ENCODE measurements around the gene AQP12A.
A peak's percentile ranks its signal among the peaks of the same experiment; 100 is the strongest.

AQP12A gene

DNA sequence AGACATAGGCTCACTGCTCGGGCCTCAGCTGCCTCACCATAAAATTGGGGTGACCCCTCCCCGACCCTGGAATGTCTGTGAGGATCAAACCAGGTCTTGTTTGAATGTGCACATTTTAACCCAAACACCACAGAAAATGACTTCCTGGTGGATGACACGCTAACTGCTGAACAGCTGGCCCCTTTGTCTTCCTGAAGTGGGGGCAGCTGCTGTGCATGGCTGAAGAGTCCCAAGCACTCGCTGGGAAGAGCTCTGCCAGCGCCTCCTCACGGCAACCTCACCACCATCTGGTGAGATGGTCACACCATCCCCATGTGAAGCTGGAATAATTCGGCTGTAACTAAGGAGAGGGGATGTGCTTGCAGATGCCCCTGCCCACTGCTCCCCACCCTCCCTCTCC lies 34.0 kb downstream of the AQP12A start:
- no peak for DNase-seq

GRCh38 chr2:240726876-240727275 lies 35.2 kb downstream of the AQP12A start:
- no peak for DNase-seq

DNA sequence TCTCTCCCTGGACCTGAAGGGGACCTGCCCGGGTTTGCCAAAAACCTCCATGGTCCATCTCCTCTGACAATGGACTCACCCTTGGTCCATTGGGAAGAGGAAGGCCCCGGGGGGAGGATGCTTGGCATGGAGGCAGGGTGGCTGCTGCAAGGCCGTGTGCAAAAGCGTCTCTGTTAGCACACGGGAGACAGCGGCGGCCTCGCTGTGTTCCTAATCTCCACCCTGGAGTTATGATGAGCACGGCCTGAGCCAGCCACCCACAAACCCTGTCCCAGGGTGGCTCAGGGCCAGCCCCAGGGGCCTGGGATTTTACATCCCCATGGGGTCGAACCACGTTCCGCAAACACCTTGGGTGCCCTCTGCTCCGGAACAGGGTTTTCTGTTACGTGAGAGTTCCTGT lies 35.8 kb downstream of the AQP12A start:
- no peak for DNase-seq

DNA sequence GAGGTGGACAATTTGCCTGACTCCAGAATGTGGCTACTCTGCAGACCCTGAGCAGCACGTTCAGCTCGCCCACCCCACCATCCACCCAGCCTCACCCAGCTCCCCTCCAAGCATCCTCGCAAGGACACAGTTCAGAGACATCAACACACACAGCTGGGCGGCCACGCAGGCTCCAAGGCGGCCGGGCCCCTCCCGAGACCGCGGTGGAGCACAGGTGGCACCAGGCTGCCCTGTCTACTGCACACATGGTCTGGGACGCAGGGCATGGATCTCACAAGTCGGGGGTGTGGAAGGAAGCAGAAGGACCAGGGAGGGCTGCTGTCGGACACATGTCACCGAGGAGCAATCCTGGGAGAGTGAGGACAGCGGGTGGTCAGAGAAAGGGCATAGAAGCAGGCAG lies 36.2 kb downstream of the AQP12A start:
- no peak for DNase-seq

- DNase-seq = no peak
Observed at GRCh38 chr2:240728361-240728760, 36.7 kb downstream of the AQP12A start.

- DNase-seq = no peak
Observed at GRCh38 chr2:240728827-240729226, 37.2 kb downstream of the AQP12A start.

GRCh38 chr2:240730501-240731177 lies 39.0 kb downstream of the AQP12A start:
- no peak for DNase-seq

GRCh38 chr2:240731178-240731545 lies 39.5 kb downstream of the AQP12A start:
- no peak for DNase-seq

DNA sequence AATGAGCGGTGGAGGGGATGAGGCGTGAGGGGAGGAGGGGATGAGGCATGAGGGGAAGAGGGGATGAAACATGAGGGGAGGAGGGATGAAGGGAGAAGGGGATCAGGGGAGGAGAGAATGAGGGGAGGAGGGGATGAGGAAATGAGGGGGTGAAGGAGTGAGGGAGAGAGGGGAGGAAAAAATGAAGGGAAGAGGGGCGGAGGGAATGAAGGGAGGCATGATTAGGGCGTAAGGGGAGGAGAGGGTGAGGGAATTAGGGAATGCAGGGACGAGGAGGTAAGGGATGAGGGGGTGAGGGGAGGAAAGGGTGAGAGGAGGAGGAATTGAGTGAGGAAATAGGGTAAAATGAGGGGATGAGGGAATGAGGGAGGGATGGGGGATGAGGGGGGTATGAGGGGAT lies 40.5 kb downstream of the AQP12A start:
- DNase-seq = no peak

DNA sequence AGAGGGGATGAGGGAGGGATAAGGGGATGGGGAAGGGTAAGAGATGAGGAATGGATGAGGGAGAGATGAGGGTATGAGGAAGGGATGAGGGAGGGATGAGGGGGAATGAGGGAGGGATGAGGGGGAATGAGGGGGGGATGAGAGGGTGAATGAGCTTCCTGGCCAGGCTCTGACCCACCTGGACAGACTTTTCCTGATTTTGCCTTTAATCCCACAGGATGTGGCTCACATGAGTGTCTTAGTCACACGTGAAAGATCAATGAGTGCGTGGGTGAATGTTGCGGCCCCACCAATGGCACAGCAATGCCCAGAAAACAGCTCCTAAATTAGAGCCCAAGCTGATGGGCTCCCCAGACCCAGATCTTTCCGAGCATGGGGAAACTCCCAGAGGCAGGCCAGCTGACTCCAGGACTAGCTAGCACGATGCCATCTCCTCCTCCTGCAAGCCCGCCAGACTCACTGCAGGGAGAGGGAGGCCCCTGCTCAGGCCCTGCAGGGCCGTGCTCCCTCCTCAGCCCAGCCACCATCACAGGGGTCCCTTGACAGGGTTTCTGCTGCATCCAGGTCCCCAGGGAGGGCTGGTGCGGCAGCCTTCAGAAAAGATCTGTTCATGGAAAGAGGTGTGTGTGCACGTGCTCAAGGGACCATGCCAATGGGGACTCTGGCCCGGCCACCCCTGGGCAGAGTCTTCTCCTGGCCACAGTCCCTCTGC lies 41.4 kb downstream of the AQP12A start:
- DNase-seq = no peak

DNA sequence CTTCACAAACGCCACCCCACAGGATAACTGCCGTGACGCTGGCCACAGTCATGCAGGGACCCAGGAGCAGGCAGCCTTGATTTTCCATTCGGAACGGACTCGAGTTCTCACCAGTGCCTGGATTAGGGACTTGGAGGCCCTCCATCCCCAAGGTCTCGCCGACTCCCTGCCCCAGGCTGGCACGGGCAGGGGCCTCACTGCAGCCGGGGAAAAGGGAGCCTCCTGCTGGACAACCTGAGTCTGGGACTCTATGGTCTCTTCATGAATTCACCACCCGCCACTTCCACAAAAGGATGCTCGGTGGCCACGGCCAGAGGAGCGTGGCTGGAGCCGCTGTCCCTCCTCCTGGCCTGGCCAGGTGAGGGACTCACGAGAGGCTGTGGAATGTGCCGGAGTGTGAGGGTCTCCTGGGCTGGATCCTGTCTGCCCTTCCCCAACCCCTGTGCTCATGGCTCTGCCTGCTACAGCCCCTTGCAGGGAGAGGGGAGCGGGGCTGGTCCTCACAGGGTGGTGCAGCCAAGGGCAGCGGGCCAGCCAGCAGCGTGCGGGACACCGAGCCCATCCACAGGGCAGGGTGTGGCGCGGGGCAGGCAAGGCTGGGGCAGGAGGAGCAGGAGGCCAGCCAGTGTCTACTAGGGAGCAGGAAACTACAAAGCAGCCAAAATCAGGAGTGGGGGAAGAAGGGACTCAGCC lies 42.3 kb downstream of the AQP12A start:
- DNase-seq = peak; percentile 18

DNA sequence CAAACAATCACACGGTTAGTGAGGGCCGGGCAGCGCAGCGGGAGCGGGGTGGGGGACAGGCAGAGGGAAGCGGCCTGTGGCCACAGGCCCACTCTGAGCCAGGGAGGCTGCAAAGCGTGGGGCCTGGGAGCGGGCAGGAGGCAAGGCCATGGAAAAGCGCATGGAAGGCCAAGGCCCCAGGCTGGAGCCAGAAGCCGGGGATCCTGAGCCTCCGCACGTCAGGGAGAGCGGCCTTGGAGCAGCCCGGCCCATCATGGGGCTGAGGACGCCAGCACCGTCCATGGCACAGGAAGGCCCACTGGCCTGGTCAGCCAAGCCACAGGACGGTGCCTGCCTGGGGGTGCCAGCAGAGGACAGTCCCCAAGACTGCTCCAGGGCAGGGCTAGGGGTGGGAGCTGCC lies 43.1 kb downstream of the AQP12A start:
- DNase-seq = no peak

GRCh38 chr2:240735476-240735875 lies 43.8 kb downstream of the AQP12A start:
- DNase-seq = no peak

- DNase-seq = no peak
Observed at GRCh38 chr2:240736281-240737250, 44.9 kb downstream of the AQP12A start.

DNA sequence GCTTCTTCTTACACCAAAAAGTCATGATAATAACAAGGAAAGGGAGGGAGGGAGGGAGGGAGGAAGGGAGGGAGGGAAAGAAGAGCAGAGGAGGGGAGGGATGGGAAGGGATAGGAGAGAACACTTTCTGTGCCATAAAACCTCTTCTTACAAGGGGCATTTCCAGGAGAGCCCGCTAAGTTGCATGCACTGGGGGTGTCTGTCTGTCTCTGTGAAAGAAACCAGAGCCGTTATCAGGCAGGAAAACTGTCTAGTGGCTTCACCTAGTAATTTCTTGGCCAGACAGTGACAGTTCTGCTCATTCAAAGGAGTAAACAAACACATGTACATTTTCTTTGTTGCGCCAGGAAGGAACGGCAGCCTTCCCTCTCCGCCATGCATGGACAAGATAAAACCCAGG lies 45.8 kb downstream of the AQP12A start:
- DNase-seq = no peak

GRCh38 chr2:240737958-240738357 lies 46.3 kb downstream of the AQP12A start:
- no peak for DNase-seq

DNA sequence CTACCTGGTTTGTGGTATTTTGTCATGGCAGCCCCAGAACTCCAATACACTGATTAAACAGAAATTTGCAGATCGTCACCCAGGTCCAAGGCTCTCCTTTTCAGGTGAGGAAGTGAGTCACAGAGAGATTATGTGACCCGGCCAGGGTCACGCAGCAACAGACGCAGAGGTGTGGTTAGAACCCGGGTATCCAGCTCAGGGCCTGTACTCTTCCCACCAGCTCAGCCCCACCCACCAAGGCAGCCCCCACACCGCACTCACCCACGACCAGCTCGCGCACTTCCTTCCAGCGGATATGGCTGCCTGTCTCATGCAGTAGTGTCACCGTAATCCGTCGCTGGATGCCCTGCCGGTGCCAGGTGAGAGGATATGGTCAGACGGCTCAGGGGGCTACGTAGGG lies 48.1 kb downstream of the AQP12A start:
- DNase-seq = no peak

DNA sequence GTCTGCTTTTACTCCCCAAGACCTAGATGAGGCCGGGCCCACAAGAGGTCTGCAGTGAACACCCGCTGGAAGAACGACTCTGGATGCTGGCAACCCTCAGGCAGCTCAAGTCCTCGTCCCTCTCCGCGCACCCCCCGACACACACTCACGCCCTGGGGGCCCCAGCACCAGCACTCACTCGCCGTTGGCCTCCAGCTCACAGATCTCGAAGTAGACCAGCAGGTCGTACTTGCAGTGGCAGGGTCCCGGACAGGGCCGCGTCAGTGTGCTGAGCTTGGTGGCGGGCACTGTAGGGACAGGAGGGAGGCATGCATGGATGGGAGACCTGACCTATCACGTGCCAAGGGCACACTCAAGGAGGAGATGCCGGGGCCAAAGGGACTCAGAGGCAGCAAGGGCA lies 49.4 kb downstream of the AQP12A start:
- no peak for DNase-seq

- DNase-seq = no peak
Observed at GRCh38 chr2:240742602-240743095, 51.0 kb downstream of the AQP12A start.

DNA sequence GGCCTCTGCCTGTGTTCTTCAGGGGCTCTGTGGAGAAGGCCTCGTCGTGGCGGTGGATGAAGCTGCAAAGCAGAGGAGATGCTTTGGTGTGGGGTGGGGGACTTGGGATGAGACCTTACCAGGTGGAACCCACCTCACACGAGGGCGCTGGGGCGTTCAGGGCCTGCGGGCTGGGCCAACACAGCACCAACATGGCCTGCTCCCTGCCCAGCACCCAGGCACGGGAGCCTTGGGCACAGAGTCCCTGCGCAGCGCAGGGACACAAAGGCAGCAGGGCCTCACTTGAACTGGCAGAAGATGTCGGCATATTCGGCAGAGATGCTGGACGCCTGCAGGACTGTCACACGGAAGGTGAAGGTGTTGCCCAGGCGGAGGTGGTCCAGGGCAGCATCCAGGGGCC lies 53.8 kb downstream of the AQP12A start:
- no peak for DNase-seq

- DNase-seq = no peak
Observed at GRCh38 chr2:240745962-240746361, 54.3 kb downstream of the AQP12A start.

GRCh38 chr2:240746671-240747070 lies 55.0 kb downstream of the AQP12A start:
- DNase-seq = no peak

DNA sequence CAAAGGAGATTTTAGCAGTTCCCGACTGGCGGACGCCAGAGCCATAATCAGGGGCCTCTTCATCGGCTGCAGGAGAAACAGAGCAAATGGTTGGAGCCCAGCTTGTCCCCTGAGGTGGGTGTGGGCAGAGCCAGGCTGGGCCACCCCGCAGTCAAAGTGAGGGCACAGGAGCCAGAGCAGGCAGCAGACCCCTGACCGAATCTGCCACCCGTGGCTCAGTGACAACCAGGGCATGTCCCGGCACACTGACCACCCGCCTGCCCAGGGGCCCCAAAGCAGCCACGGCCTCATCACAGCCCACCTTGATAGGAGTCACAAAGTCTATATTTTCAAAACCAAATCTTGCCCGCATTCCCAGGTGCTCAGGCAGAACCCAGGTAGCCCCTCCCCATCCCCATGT lies 55.6 kb downstream of the AQP12A start:
- DNase-seq = no peak

Data from activated CD4-positive, alpha-beta T cell treated with anti-CD3 and anti-CD28 coated beads, Interleukin-10, Interleukin-2, amounts not matched to agents 100 ng/mL and 50 ng/mL, durations not matched to agents 16 hours and 8 hours (primary cell).